GM23338 (cell line): ENCODE measurements around the gene GOLM1. TPM values are rescaled to one million over a fixed set of nuclear protein-coding genes. Genes with fewer than 3 reads are reported as not detected.
A peak's percentile ranks its signal among the peaks of the same experiment; 100 is the strongest.

Source experiments
- ATAC-seq: fragments of 200-7000 bp; cut with Tn5 transposase; 3 replicates; pipeline ENCODE4 v1.9.1; 2020
- DNase-seq: peaks from one replicate; pipeline ENCODE4 v3.0.0-alpha.2; 2015; ENCODE audit warnings: low spot score
- H2AFZ ChIP-seq: fragments of 200-600 bp; sonication (generic); 2 replicates; pipeline ENCODE4 v1.8.0; 2016; ENCODE audit warnings: antibody characterized with exemption, mild to moderate bottlenecking, moderate library complexity
- H3F3A ChIP-seq: fragments of 200-600 bp; sonication (generic); replicated peaks from 2 replicates; pipeline ENCODE4 v1.8.0; 2017; ENCODE audit warnings: antibody characterized with exemption, mixed run types, low read depth
- H3K27ac ChIP-seq: fragments of 200-600 bp; sonication (generic); 2 replicates; pipeline ENCODE4 v1.6.1; 2016; ENCODE audit warnings: low read depth
- H3K27me3 ChIP-seq: fragments of 200-600 bp; sonication (generic); 2 replicates; pipeline ENCODE4 v1.8.0; 2016; ENCODE audit warnings: mild to moderate bottlenecking, mixed run types, moderate library complexity; ENCODE audit not compliant: insufficient read depth
- H3K36me3 ChIP-seq: fragments of 200-600 bp; sonication (generic); 2 replicates; pipeline ENCODE4 v1.8.0; 2016; ENCODE audit warnings: mild to moderate bottlenecking; ENCODE audit not compliant: insufficient read depth
- H3K4me1 ChIP-seq: fragments of 200-600 bp; sonication (generic); 2 replicates; pipeline ENCODE4 v1.8.0; 2016; ENCODE audit warnings: mild to moderate bottlenecking, moderate library complexity; ENCODE audit not compliant: insufficient read depth
- H3K4me2 ChIP-seq: fragments of 200-600 bp; sonication (generic); 2 replicates; pipeline ENCODE4 v1.7.1; 2017; ENCODE audit warnings: mixed run types
- H3K4me3 ChIP-seq: fragments of 200-600 bp; sonication (generic); 2 replicates; pipeline ENCODE4 v1.6.1; 2016; ENCODE audit warnings: mixed run types
- H3K79me2 ChIP-seq: fragments of 200-600 bp; sonication (generic); replicated peaks from 2 replicates; pipeline ENCODE4 v1.8.0; 2017; ENCODE audit warnings: mild to moderate bottlenecking; ENCODE audit not compliant: insufficient read depth
- H3K9me2 ChIP-seq: fragments of 200-600 bp; sonication (generic); 2 replicates; pipeline ENCODE4 v1.8.0; 2017; ENCODE audit not compliant: insufficient read depth
- H4K20me1 ChIP-seq: fragments of 200-600 bp; sonication (generic); replicated peaks from 2 replicates; pipeline ENCODE4 v1.8.0; 2017; ENCODE audit warnings: mild to moderate bottlenecking; ENCODE audit not compliant: insufficient read depth
- H3K27ac Mint-ChIP-seq: 2 replicates; pipeline ENCODE4 v1.8.0; 2020; ENCODE audit warnings: inconsistent platforms, mild to moderate bottlenecking, moderate library complexity, mixed read lengths
- H3K27me3 Mint-ChIP-seq: 3 replicates; pipeline ENCODE4 v1.8.0; 2022; ENCODE audit warnings: low read depth, mild to moderate bottlenecking, moderate library complexity, mixed read lengths, inconsistent platforms; ENCODE audit not compliant: insufficient read depth, poor library complexity
- H3K36me3 Mint-ChIP-seq: 3 replicates; pipeline ENCODE4 v1.8.0; 2021; ENCODE audit warnings: low read depth, mild to moderate bottlenecking, inconsistent platforms, moderate library complexity, mixed read lengths
- H3K4me1 Mint-ChIP-seq: 3 replicates; pipeline ENCODE4 v1.8.0; 2020; ENCODE audit warnings: mild to moderate bottlenecking, inconsistent platforms, mixed read lengths
- H3K4me3 Mint-ChIP-seq: 3 replicates; pipeline ENCODE4 v1.8.0; 2021; ENCODE audit warnings: moderate library complexity, mild to moderate bottlenecking, inconsistent platforms, mixed read lengths
- H3K9me3 Mint-ChIP-seq: 3 replicates; pipeline ENCODE4 v1.8.0; 2020; ENCODE audit warnings: moderate library complexity, mild to moderate bottlenecking, inconsistent platforms, mixed read lengths
- CREB1 ChIP-seq: fragments of 250-450 bp; sonication (Bioruptor Pico); IDR thresholded peaks from 2 replicates; pipeline ENCODE4 v1.5.0; 2020; ENCODE audit warnings: low read depth, mild to moderate bottlenecking, moderate library complexity
- EZH2 ChIP-seq: fragments of 200-600 bp; sonication (generic); IDR thresholded peaks from one replicate; pipeline ENCODE4 v1.8.0; 2017; ENCODE audit warnings: antibody characterized with exemption, mild to moderate bottlenecking, low read depth; ENCODE audit not compliant: unreplicated experiment
- EZH2phosphoT487 ChIP-seq: fragments of 200-600 bp; sonication (generic); IDR thresholded peaks from one replicate; pipeline ENCODE4 v1.8.1; 2018; ENCODE audit warnings: antibody characterized with exemption; ENCODE audit not compliant: unreplicated experiment
- JUNB ChIP-seq: IDR thresholded peaks from one replicate; pipeline ENCODE4 v1.6.1; 2016; ENCODE audit warnings: antibody characterized with exemption; ENCODE audit not compliant: unreplicated experiment
- NANOG ChIP-seq: IDR thresholded peaks from 2 replicates; pipeline ENCODE4 v1.6.1; 2016; ENCODE audit warnings: antibody characterized with exemption, borderline replicate concordance
- POLR2AphosphoS5 ChIP-seq: IDR thresholded peaks from 2 replicates; pipeline ENCODE4 v1.6.1; 2016; ENCODE audit warnings: antibody characterized with exemption, low read depth
- STAT1 ChIP-seq: IDR thresholded peaks from one replicate; pipeline ENCODE4 v1.6.1; 2016; ENCODE audit warnings: antibody characterized with exemption; ENCODE audit not compliant: unreplicated experiment
- ZNF114 ChIP-seq: fragments of 250-450 bp; sonication (Bioruptor Pico); IDR thresholded peaks from 2 replicates; pipeline ENCODE4 v1.5.0; 2020; ENCODE audit warnings: mild to moderate bottlenecking, moderate library complexity
- ZNF331 ChIP-seq: fragments of 250-450 bp; sonication (Bioruptor Pico); IDR thresholded peaks from 2 replicates; pipeline ENCODE4 v1.5.0; 2020; ENCODE audit warnings: low read depth, mild to moderate bottlenecking, moderate library complexity
- polyA plus RNA-seq: library from polyadenylated mRNA; unstranded; fragments of >200 nt; fragmentation: Nextera tagmentation; extraction: Ambion mirVana; gene quantifications from 2 replicates; pipeline ENCODE4 v1.2.1, GENCODE V29; 2016
- total RNA-seq: library from RNA; depleted of rRNA; stranded (reverse); fragments of >200 nt; shearing (Covaris generic); gene quantifications from 2 replicates; pipeline ENCODE4 v1.2.3, GENCODE V29; 2014
- TF ChIP-seq, protein P1 (sequence below): IDR thresholded peaks from 2 replicates; pipeline ENCODE4 v1.6.1; 2016; ENCODE audit warnings: antibody characterized with exemption
- TF ChIP-seq, protein P2 (sequence below), 2 experiments: fragments of 200-600 bp in 1 of 2; sonication (generic) in 1 of 2; conservative IDR thresholded peaks; 2 replicates each; pipeline versions ENCODE4 v1.5.1 to v1.6.1; 2016 to 2017; ENCODE audit warnings: antibody characterized with exemption in 2 of 2, low read depth in 2 of 2, mild to moderate bottlenecking in 2 of 2, moderate library complexity in 1 of 2
- TF ChIP-seq, protein P3 (sequence below): fragments of 250-450 bp; sonication (Bioruptor Pico); IDR thresholded peaks from 2 replicates; pipeline ENCODE4 v1.5.0; 2020; ENCODE audit warnings: mild to moderate bottlenecking, moderate library complexity
- TF ChIP-seq, protein P4 (sequence below): IDR thresholded peaks from one replicate; pipeline ENCODE4 v1.6.1; 2018; ENCODE audit warnings: antibody characterized with exemption; ENCODE audit not compliant: unreplicated experiment

GOLM1 gene
- total and polyA plus RNA-seq, 2 experiments from 2014 or later = 58.3 to 92.4 TPM

DNA sequence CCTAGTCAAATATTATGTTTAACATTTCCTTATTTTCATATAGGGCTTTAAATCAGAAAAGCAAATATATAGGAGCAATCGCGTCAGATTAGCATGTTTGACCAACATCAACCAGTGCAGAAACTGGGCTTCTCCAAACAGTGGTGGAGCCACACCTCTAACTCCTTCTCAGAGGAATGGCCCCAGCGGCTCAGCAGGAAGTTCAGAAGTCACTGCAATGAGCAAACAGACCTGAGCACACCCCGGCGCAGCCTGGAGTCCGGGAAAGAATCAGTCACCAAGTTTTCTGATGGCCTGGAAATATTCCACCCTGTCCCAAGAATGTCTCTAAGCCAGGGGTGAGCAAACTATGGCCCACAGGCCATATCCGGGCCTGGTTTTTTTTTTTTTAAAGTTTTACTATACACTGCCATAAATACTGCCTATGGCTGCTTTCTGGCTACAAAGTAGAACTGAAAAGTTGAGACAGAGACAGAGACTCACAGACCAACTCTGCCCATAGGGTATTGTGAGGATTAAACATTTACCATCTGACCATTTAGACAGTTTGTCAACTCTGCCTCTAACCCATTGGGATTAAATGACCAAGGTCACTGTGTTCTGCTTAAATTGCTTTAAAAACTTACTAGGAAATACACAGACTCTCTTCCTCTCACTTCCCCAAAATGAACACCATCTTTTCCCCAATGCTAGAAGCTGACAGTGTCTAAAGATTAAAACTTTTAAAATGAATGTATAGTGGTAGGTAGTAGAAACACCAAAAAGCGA lies 5.4 kb downstream of the GOLM1 start:
- H3K4me1 Mint-ChIP-seq = peaks cover 31% of the 10 kb centered on the region
- no peaks in the 10 kb centered on the region for H3F3A ChIP-seq
- peaks cover 16% of the 10 kb centered on the region for H3K9me3 Mint-ChIP-seq
- peak overlapping the region; percentile 10; the same call in 1 of the 2 replicates for H3K27ac ChIP-seq
- peak; percentile 63 for ATAC-seq
- DNase-seq = peak; percentile 47
- no peak overlapping the region for H3K27ac Mint-ChIP-seq
- H3K36me3 ChIP-seq = no peaks in the 10 kb centered on the region
- H4K20me1 ChIP-seq = no peaks in the 10 kb centered on the region; the same call in none of the 2 replicates
- TF ChIP-seq EZH2 = no peak
- no peak for TF ChIP-seq NANOG
- no peak for TF ChIP-seq JUNB
- TF ChIP-seq CREB1 = no peak
- TF ChIP-seq, protein P1, sequence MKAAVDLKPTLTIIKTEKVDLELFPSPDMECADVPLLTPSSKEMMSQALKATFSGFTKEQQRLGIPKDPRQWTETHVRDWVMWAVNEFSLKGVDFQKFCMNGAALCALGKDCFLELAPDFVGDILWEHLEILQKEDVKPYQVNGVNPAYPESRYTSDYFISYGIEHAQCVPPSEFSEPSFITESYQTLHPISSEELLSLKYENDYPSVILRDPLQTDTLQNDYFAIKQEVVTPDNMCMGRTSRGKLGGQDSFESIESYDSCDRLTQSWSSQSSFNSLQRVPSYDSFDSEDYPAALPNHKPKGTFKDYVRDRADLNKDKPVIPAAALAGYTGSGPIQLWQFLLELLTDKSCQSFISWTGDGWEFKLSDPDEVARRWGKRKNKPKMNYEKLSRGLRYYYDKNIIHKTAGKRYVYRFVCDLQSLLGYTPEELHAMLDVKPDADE = no peak
- no peak for TF ChIP-seq EZH2phosphoT487
- no peak for TF ChIP-seq ZNF114 (CRISPR knock-in tag)
- TF ChIP-seq, protein P2, sequence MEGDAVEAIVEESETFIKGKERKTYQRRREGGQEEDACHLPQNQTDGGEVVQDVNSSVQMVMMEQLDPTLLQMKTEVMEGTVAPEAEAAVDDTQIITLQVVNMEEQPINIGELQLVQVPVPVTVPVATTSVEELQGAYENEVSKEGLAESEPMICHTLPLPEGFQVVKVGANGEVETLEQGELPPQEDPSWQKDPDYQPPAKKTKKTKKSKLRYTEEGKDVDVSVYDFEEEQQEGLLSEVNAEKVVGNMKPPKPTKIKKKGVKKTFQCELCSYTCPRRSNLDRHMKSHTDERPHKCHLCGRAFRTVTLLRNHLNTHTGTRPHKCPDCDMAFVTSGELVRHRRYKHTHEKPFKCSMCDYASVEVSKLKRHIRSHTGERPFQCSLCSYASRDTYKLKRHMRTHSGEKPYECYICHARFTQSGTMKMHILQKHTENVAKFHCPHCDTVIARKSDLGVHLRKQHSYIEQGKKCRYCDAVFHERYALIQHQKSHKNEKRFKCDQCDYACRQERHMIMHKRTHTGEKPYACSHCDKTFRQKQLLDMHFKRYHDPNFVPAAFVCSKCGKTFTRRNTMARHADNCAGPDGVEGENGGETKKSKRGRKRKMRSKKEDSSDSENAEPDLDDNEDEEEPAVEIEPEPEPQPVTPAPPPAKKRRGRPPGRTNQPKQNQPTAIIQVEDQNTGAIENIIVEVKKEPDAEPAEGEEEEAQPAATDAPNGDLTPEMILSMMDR (conservative IDR thresholded peaks at IDR 0.05; ENCODE audit: low read depth in 2 of 2) = no peak
- TF ChIP-seq, protein P3, sequence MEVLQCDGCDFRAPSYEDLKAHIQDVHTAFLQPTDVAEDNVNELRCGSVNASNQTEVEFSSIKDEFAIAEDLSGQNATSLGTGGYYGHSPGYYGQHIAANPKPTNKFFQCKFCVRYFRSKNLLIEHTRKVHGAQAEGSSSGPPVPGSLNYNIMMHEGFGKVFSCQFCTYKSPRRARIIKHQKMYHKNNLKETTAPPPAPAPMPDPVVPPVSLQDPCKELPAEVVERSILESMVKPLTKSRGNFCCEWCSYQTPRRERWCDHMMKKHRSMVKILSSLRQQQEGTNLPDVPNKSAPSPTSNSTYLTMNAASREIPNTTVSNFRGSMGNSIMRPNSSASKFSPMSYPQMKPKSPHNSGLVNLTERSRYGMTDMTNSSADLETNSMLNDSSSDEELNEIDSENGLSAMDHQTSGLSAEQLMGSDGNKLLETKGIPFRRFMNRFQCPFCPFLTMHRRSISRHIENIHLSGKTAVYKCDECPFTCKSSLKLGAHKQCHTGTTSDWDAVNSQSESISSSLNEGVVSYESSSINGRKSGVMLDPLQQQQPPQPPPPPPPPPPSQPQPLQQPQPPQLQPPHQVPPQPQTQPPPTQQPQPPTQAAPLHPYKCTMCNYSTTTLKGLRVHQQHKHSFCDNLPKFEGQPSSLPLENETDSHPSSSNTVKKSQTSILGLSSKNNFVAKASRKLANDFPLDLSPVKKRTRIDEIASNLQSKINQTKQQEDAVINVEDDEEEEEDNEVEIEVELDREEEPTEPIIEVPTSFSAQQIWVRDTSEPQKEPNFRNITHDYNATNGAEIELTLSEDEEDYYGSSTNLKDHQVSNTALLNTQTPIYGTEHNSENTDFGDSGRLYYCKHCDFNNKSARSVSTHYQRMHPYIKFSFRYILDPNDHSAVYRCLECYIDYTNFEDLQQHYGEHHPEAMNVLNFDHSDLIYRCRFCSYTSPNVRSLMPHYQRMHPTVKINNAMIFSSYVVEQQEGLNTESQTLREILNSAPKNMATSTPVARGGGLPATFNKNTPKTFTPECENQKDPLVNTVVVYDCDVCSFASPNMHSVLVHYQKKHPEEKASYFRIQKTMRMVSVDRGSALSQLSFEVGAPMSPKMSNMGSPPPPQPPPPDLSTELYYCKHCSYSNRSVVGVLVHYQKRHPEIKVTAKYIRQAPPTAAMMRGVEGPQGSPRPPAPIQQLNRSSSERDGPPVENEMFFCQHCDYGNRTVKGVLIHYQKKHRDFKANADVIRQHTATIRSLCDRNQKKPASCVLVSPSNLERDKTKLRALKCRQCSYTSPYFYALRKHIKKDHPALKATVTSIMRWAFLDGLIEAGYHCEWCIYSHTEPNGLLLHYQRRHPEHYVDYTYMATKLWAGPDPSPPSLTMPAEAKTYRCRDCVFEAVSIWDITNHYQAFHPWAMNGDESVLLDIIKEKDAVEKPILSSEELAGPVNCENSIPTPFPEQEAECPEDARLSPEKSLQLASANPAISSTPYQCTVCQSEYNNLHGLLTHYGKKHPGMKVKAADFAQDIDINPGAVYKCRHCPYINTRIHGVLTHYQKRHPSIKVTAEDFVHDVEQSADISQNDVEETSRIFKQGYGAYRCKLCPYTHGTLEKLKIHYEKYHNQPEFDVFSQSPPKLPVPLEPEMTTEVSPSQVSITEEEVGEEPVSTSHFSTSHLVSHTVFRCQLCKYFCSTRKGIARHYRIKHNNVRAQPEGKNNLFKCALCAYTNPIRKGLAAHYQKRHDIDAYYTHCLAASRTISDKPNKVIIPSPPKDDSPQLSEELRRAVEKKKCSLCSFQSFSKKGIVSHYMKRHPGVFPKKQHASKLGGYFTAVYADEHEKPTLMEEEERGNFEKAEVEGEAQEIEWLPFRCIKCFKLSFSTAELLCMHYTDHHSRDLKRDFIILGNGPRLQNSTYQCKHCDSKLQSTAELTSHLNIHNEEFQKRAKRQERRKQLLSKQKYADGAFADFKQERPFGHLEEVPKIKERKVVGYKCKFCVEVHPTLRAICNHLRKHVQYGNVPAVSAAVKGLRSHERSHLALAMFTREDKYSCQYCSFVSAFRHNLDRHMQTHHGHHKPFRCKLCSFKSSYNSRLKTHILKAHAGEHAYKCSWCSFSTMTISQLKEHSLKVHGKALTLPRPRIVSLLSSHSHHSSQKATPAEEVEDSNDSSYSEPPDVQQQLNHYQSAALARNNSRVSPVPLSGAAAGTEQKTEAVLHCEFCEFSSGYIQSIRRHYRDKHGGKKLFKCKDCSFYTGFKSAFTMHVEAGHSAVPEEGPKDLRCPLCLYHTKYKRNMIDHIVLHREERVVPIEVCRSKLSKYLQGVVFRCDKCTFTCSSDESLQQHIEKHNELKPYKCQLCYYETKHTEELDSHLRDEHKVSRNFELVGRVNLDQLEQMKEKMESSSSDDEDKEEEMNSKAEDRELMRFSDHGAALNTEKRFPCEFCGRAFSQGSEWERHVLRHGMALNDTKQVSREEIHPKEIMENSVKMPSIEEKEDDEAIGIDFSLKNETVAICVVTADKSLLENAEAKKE (CRISPR knock-in tag) = no peak
- TF ChIP-seq STAT1 = no peak
- TF ChIP-seq, protein P4, sequence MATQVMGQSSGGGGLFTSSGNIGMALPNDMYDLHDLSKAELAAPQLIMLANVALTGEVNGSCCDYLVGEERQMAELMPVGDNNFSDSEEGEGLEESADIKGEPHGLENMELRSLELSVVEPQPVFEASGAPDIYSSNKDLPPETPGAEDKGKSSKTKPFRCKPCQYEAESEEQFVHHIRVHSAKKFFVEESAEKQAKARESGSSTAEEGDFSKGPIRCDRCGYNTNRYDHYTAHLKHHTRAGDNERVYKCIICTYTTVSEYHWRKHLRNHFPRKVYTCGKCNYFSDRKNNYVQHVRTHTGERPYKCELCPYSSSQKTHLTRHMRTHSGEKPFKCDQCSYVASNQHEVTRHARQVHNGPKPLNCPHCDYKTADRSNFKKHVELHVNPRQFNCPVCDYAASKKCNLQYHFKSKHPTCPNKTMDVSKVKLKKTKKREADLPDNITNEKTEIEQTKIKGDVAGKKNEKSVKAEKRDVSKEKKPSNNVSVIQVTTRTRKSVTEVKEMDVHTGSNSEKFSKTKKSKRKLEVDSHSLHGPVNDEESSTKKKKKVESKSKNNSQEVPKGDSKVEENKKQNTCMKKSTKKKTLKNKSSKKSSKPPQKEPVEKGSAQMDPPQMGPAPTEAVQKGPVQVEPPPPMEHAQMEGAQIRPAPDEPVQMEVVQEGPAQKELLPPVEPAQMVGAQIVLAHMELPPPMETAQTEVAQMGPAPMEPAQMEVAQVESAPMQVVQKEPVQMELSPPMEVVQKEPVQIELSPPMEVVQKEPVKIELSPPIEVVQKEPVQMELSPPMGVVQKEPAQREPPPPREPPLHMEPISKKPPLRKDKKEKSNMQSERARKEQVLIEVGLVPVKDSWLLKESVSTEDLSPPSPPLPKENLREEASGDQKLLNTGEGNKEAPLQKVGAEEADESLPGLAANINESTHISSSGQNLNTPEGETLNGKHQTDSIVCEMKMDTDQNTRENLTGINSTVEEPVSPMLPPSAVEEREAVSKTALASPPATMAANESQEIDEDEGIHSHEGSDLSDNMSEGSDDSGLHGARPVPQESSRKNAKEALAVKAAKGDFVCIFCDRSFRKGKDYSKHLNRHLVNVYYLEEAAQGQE = no peak
- no peak for TF ChIP-seq POLR2AphosphoS5
- no peak for TF ChIP-seq ZNF331
- H3K27me3 Mint-ChIP-seq = peaks cover 10% of the 10 kb centered on the region
- H3K27me3 ChIP-seq = peaks cover 12% of the 10 kb centered on the region
- H3K4me3 ChIP-seq = no peak overlapping the region
- H3K36me3 Mint-ChIP-seq = peaks cover 31% of the 10 kb centered on the region
- H3K4me3 Mint-ChIP-seq = no peak overlapping the region
- H2AFZ ChIP-seq = no peak overlapping the region
- H3K4me1 ChIP-seq = peaks cover 25% of the 10 kb centered on the region
- H3K9me2 ChIP-seq = no peaks in the 10 kb centered on the region
- H3K79me2 ChIP-seq = peaks cover 76% of the 10 kb centered on the region
- H3K4me2 ChIP-seq = no peak overlapping the region
